Stimulated activated CD4-positive, alpha-beta T cell treated with anti-CD3 and anti-CD28 coated beads, TNF-alpha, amount 100 ng/mL, for 1 hour (primary cell): ENCODE measurements around the gene MAP2K7.
"Not testable (repeated sequence)": the region's sequence is repeated elsewhere in the genome, so short reads cannot be mapped to it uniquely, and the experiment has no call there.

ENCODE experiments used
- DNase-seq, 3 donors: peaks; one replicate each; pipeline ENCODE4 v3.0.0-alpha.2; 2020; ENCODE audit warnings: low read depth in 3 of 3, low spot score in 1 of 3

MAP2K7 gene

GRCh38 chr19:7883105-7883504 lies 20.6 kb upstream of the MAP2K7 start:
- no peak for DNase-seq

- no peak for DNase-seq
Measured at GRCh38 chr19:7883796-7884570, 19.7 kb upstream of the MAP2K7 start.

- no peak for DNase-seq
Measured at GRCh38 chr19:7885818-7886217, 17.9 kb upstream of the MAP2K7 start.

- DNase-seq, result no peak
Measured at GRCh38 chr19:7887408-7888144, 16.1 kb upstream of the MAP2K7 start.

GRCh38 chr19:7888145-7888825 lies 15.4 kb upstream of the MAP2K7 start, which contains the start of gene LRRC8E:
TSS of gene LRRC8E (plus strand) at chr19:7888510. CDS start at chr19:7895604, 7,094 bp downstream.
- no peak for DNase-seq

- DNase-seq, result no peak
Measured at GRCh38 chr19:7888826-7889217, 14.9 kb upstream of the MAP2K7 start.

GRCh38 chr19:7893362-7894101 lies 10.1 kb upstream of the MAP2K7 start:
- not testable (repeated sequence) for DNase-seq

- no peak for DNase-seq
Measured at GRCh38 chr19:7894612-7895309, 8.9 kb upstream of the MAP2K7 start.

- no peak for DNase-seq
Measured at GRCh38 chr19:7895565-7895964, 8.1 kb upstream of the MAP2K7 start.

GRCh38 chr19:7897292-7897691 lies 6.4 kb upstream of the MAP2K7 start:
- DNase-seq, result no peak

- no peak for DNase-seq
Measured at GRCh38 chr19:7898967-7899366, 4.7 kb upstream of the MAP2K7 start.

GRCh38 chr19:7899751-7900378 lies 3.8 kb upstream of the MAP2K7 start:
- no peak for DNase-seq

- no peak for DNase-seq
Measured at GRCh38 chr19:7900401-7900870, 3.2 kb upstream of the MAP2K7 start.

- DNase-seq, result no peak
Measured at GRCh38 chr19:7900931-7901330, 2.7 kb upstream of the MAP2K7 start.

- DNase-seq, result no peak
Measured at GRCh38 chr19:7901337-7901736, 2.3 kb upstream of the MAP2K7 start.

GRCh38 chr19:7902796-7903243 lies 857 bp upstream of the MAP2K7 start:
- DNase-seq, result no peak

- DNase-seq, result peak in 2 of 3 donors; percentile 22 to 37
Measured at GRCh38 chr19:7904074-7905020, 670 bp downstream of the MAP2K7 start.

GRCh38 chr19:7905268-7905667 lies 1.6 kb downstream of the MAP2K7 start:
- DNase-seq, result no peak

GRCh38 chr19:7905859-7906258 lies 2.2 kb downstream of the MAP2K7 start:
- DNase-seq, result no peak
